DMS79 (cell line): Measurements from ENCODE around the gene BLVRB.

ENCODE experiments used
- DNase-seq: peaks from one replicate; lab custom pipeline; 2025; lab: John Stamatoyannopoulos, UW

The BLVRB gene

GRCh38 chr19:40403262-40403984, 62.1 kb downstream of the BLVRB start:
- DNase-seq: peak; percentile 8

- DNase-seq: no peak
These were observed 65.0 kb downstream of the BLVRB start for GRCh38 chr19:40400559-40400958.

GRCh38 chr19:40398417-40399131, 67.0 kb downstream of the BLVRB start:
- no peak for DNase-seq
